Urinary bladder (tissue), 4 donors: ENCODE results near the gene ILKAP. TPM values are rescaled to one million over a fixed set of nuclear protein-coding genes. Genes with fewer than 3 reads are reported as not detected.

ENCODE experiments used
- DNase-seq: peaks from one replicate; pipeline ENCODE4 v3.0.0-alpha.2; 2015; ENCODE audit errors: extremely low spot score
- H3K27ac ChIP-seq: one replicate; pipeline ENCODE4 v1.5.1; 2013; ENCODE audit warnings: low read depth, mild to moderate bottlenecking, moderate library complexity
- H3K36me3 ChIP-seq: one replicate; pipeline ENCODE4 v1.6.1; 2013; ENCODE audit warnings: mild to moderate bottlenecking, moderate library complexity; ENCODE audit not compliant: insufficient read depth
- H3K4me1 ChIP-seq: one replicate; pipeline ENCODE4 v1.6.1; 2013; ENCODE audit warnings: mild to moderate bottlenecking, moderate library complexity; ENCODE audit not compliant: insufficient read depth
- H3K4me3 ChIP-seq: one replicate; pipeline ENCODE4 v1.5.1; 2013; ENCODE audit warnings: low read depth, low read length
- WGBS: extraction: QIAGEN DNeasy Blood & Tissue Kit; methylation state at CpG from one replicate; pipeline ENCODE4 v1.1.7; 2013; 5-methylcytosine and 5-hydroxymethylcytosine counted together
- polyA plus RNA-seq: library from polyadenylated mRNA; stranded (reverse); fragments of 200-250 nt; gene quantifications from one replicate; pipeline ENCODE4 v1.2.3, GENCODE V29; 2013
- total RNA-seq: library from RNA; depleted of rRNA; stranded (reverse); fragments of >200 nt; gene quantifications from one replicate; pipeline ENCODE4 v1.2.3, GENCODE V29; 2014
- donor health status: healthy with polysubstance abuse.
- donor health status: healthy.

ILKAP gene
- total RNA-seq (32.0 TPM), polyA plus RNA-seq (41.6 TPM)

GRCh38 chr2:238203094-238203972 lies at the start of gene ILKAP:
TSS of gene ILKAP (minus strand) at chr2:238203695. CDS start at chr2:238203553, 142 bp downstream.
- DNase-seq, result peak; percentile 52
- H3K4me1 ChIP-seq, result no peaks in the 10 kb centered on the region
- peak within 1 kb of the TSS; percentile 94 for H3K27ac ChIP-seq
- H3K36me3 ChIP-seq, result no peaks in the 10 kb centered on the region
- peak within 1 kb of the TSS; percentile 98 for H3K4me3 ChIP-seq
- WGBS, result under 1% methylated on average over 126 of the region's 126 CpGs

GRCh38 chr2:238252766-238253630 lies 49.5 kb upstream of the ILKAP start:
- DNase-seq, result no peak
- 93% methylated on average over 35 of the region's 35 CpGs for WGBS
- no peak overlapping the region for H3K27ac ChIP-seq
- no peak overlapping the region for H3K4me3 ChIP-seq
- H3K36me3 ChIP-seq, result peaks cover 3% of the 10 kb centered on the region
- H3K4me1 ChIP-seq, result no peaks in the 10 kb centered on the region

GRCh38 chr2:238251986-238252385 lies 48.5 kb upstream of the ILKAP start:
- Histone ChIP-seq H3K4me1 (no peaks in the 10 kb centered on the region), H3K4me3 (no peak overlapping the region), H3K36me3 (peaks cover 3% of the 10 kb centered on the region), H3K27ac (no peak overlapping the region)
- 90% methylated on average over 11 of the region's 11 CpGs for WGBS
- DNase-seq, result no peak

- H3K27ac ChIP-seq, result no peak overlapping the region
- 95% methylated on average over 12 of the region's 12 CpGs for WGBS
- no peak overlapping the region for H3K4me3 ChIP-seq
- no peak for DNase-seq
- H3K36me3 ChIP-seq, result peaks cover 3% of the 10 kb centered on the region
- H3K4me1 ChIP-seq, result no peaks in the 10 kb centered on the region
These were observed 47.8 kb upstream of the ILKAP start for GRCh38 chr2:238251331-238251730.

- Histone ChIP-seq H3K4me1 (no peaks in the 10 kb centered on the region), H3K4me3 (no peak overlapping the region), H3K27ac (no peak overlapping the region), H3K36me3 (peaks cover 3% of the 10 kb centered on the region)
- WGBS, result 94% methylated on average over 7 of the region's 7 CpGs
- no peak for DNase-seq
These were observed 47.4 kb upstream of the ILKAP start for GRCh38 chr2:238250896-238251295.

- WGBS, result 78% methylated on average over 10 of the region's 10 CpGs
- H3K4me1 ChIP-seq, result no peaks in the 10 kb centered on the region
- no peak for DNase-seq
- peaks cover 2% of the 10 kb centered on the region for H3K36me3 ChIP-seq
- H3K4me3 ChIP-seq, result no peak overlapping the region
- H3K27ac ChIP-seq, result no peak overlapping the region
These were observed 44.5 kb upstream of the ILKAP start for GRCh38 chr2:238247841-238248453.

GRCh38 chr2:238247002-238247822 lies 43.7 kb upstream of the ILKAP start:
- H3K36me3 ChIP-seq, result peaks cover 2% of the 10 kb centered on the region
- 89% methylated on average over 13 of the region's 13 CpGs for WGBS
- no peak overlapping the region for H3K4me3 ChIP-seq
- DNase-seq, result no peak
- no peak overlapping the region for H3K27ac ChIP-seq
- H3K4me1 ChIP-seq, result no peaks in the 10 kb centered on the region

- no peak overlapping the region for H3K27ac ChIP-seq
- H3K36me3 ChIP-seq, result peaks cover 2% of the 10 kb centered on the region
- H3K4me1 ChIP-seq, result peaks cover 7% of the 10 kb centered on the region
- WGBS, result 89% methylated on average over 5 of the region's 5 CpGs
- no peak for DNase-seq
- no peak overlapping the region for H3K4me3 ChIP-seq
These were observed 40.7 kb upstream of the ILKAP start for GRCh38 chr2:238244151-238244550.

GRCh38 chr2:238243496-238244076 lies 40.1 kb upstream of the ILKAP start:
- no peak for DNase-seq
- WGBS, result 76% methylated on average over 10 of the region's 10 CpGs
- no peak overlapping the region for H3K4me3 ChIP-seq
- H3K4me1 ChIP-seq, result peaks cover 9% of the 10 kb centered on the region
- H3K27ac ChIP-seq, result no peak overlapping the region
- peaks cover 2% of the 10 kb centered on the region for H3K36me3 ChIP-seq

GRCh38 chr2:238242731-238243495 lies 39.4 kb upstream of the ILKAP start:
- peaks cover 9% of the 10 kb centered on the region for H3K4me1 ChIP-seq

GRCh38 chr2:238241970-238242369 lies 38.5 kb upstream of the ILKAP start:
- Histone ChIP-seq H3K27ac (no peak overlapping the region), H3K4me3 (no peak overlapping the region), H3K4me1 (peaks cover 9% of the 10 kb centered on the region), H3K36me3 (peaks cover 2% of the 10 kb centered on the region)
- 80% methylated on average over 2 of the region's 2 CpGs for WGBS
- no peak for DNase-seq

More at GRCh38 chr2:238242731-238243495, 39.4 kb upstream of the ILKAP start:
- no peak overlapping the region for H3K4me3 ChIP-seq
- H3K27ac ChIP-seq, result no peak overlapping the region
- peaks cover 2% of the 10 kb centered on the region for H3K36me3 ChIP-seq
- 31% methylated on average over 7 of the region's 7 CpGs for WGBS
- no peak for DNase-seq
